Posterior vena cava (tissue), 2 donors: ENCODE data around the gene ZNF592. TPM values are rescaled to one million over a fixed set of nuclear protein-coding genes. Genes with fewer than 3 reads are reported as not detected.

Experiments
- DNase-seq: peaks from one replicate; pipeline ENCODE4 v3.0.0-alpha.2; 2020; ENCODE audit warnings: low spot score
- intact Hi-C, 2 donors: fragments of 100-400 bp; cut with DNase I; formaldehyde crosslinking; loops; one replicate each; pipeline versions ENCODE4 v1.14.1 to v1.14.2; 2022 to 2023
- total RNA-seq, 2 donors: library from RNA; stranded (reverse); fragmentation: NEBNext Ultra II Directional; extraction: Animal tissue kit (Norgen Biotek cat#: 25700); gene quantifications; one replicate each; pipeline ENCODE4 v1.2.1, GENCODE V29; 2021
- donor health status: DM: yes; HTN: yes; CAD: no.
- donor health status: DM: yes; HTN: yes; CAD: no.

ZNF592 gene
- total RNA-seq, 2 donors from 2014 or later: 21.3 to 21.8 TPM

- intact Hi-C loops: no loop called here
- DNase-seq: no peak
Measured at GRCh38 chr15:84799511-84800187, 51.3 kb downstream of the ZNF592 start.

- intact Hi-C loops: no loop called here
- DNase-seq: no peak
Measured at GRCh38 chr15:84800365-84800806, 52.0 kb downstream of the ZNF592 start.

GRCh38 chr15:84804005-84804900, 55.9 kb downstream of the ZNF592 start:
- no peak for DNase-seq
- intact Hi-C loops: no loop called here

DNA sequence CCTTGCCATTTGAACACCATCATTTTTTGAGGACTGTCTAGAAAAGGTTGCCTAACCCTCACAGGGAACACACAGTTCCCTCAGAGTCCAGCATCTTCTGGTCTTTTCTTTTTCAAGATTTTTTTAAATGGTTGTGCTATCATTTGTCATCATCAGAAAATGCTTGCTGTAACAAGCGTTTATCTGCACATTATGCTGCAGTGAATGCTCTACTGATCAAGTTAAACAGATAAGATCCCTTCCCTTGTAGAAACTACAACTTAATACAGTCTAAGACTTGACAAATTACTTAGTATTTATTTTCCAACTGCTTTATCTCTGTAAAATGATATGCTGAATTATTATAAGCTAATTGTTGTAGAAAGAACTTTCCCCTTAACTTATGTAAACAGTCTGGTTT, 56.8 kb downstream of the ZNF592 start:
- intact Hi-C loops: no loop called here
- no peak for DNase-seq

DNA sequence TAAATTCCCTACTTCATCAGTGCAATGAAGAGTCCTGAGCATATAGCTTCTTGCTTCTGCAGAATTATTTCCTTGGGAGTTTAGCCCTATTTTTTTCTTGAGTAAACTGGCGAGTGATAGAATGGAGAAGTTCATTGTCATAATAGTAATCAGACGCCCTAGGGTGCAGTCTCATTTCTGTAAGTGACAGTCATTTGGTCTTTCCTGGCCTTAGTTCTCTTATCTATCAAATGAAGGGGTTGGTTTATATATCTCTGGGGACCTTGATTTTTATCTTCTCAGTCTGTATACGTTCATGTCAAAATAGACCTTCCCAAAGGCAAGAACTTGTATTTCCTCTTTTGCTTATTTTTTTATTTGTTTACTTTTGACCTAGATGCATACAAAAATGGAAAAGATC, 58.8 kb downstream of the ZNF592 start:
- DNase-seq: no peak
- intact Hi-C loops: no loop called here

- DNase-seq: no peak
- intact Hi-C loops: no loop called here
Measured at GRCh38 chr15:84810073-84810840, 61.9 kb downstream of the ZNF592 start.

DNA sequence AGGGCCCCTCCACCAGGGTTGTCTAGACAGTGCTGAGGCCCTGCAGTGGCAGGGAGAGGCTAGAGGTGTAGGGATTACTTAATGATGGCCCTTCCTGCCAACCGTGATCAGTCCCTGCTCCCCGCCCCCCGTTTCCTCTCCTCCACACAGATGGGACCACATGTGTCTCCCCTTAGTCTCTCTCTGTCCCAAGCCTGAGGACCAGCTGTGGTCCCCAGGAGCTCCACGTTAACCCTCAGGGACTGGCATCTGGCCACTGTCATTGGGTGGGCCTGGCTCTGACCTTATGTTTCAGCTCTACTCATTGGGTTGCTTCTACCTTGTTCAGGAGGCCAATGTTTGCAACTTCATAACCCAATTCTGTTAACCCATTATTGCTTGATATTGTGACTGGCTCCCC, 62.8 kb downstream of the ZNF592 start:
- intact Hi-C loops: no loop called here
- DNase-seq: no peak

GRCh38 chr15:84811828-84812227, 63.4 kb downstream of the ZNF592 start:
- intact Hi-C loops: no loop called here
- DNase-seq: no peak

DNA sequence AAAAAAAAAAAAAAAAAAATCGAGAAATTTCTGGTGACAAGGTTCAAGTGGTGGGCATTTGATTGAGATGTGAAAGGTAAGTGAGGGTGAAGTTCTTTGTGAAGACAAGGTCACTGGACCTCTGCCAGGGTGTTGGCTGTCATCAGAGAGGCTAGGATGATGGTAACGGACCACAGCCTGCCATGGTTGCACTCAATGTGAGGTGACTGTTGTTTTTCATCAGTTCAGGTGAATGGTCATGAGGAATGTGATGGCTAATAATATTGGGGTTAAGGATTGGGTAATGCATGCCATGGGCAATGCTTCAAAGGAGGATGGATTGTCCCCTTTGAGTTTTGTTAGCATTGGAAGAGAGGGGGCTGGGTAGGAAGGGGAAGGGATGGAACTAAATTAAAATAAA, 64.5 kb downstream of the ZNF592 start:
- DNase-seq: no peak
- intact Hi-C loops: no loop called here

DNA sequence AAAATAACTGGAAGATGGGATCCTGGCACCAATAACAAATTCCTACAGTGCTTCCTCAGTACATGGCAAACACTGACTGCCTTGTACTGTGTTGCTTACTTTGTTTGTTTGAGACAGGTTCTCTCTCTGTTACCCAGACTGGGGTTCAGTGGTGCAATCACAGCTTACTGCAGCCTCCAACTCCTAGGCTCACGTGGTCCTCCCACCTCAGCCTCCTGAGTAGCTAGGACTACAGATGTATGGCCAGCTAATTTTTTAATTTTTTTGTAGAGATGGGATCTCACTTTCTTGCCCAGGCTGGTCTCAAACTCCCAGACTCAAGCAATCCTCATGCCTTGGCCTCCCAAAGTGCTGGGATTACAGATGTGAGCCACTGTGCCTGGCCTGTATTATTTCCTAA, 65.0 kb downstream of the ZNF592 start:
- intact Hi-C loops: no loop called here
- DNase-seq: no peak

- intact Hi-C loops: no loop called here
- DNase-seq: no peak
Measured at GRCh38 chr15:84813931-84814330, 65.5 kb downstream of the ZNF592 start.

DNA sequence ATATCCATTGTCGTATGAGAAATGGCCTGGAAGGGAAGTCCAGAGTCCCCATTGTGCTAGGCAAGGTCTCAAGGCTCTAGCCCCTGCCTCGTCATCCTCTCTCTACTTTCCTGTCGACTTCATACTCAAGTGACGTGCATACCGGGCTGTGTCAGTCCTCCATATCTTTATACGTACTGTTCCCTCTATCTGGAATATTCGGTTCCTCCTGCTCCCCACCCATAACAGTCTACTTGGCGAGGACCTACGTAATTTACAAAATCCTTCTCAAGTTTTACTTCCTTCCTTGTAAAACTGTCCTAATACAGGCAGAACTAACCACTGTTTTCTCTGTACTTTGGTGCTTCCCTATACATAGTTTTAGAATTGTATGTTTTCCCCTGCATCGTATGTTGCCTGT, 66.5 kb downstream of the ZNF592 start:
- intact Hi-C loops: no loop called here
- DNase-seq: no peak

- intact Hi-C loops: no loop called here
- DNase-seq: no peak
Measured at GRCh38 chr15:84816694-84817465, 68.5 kb downstream of the ZNF592 start, which contains the start of gene ALPK3. Gene ALPK3, plus strand, starts transcription at chr15:84817356. Its CDS starts 97 bp downstream, at chr15:84817453.

- intact Hi-C loops: no loop called here
- no peak for DNase-seq
Measured at GRCh38 chr15:84817466-84818081, 69.2 kb downstream of the ZNF592 start.

DNA sequence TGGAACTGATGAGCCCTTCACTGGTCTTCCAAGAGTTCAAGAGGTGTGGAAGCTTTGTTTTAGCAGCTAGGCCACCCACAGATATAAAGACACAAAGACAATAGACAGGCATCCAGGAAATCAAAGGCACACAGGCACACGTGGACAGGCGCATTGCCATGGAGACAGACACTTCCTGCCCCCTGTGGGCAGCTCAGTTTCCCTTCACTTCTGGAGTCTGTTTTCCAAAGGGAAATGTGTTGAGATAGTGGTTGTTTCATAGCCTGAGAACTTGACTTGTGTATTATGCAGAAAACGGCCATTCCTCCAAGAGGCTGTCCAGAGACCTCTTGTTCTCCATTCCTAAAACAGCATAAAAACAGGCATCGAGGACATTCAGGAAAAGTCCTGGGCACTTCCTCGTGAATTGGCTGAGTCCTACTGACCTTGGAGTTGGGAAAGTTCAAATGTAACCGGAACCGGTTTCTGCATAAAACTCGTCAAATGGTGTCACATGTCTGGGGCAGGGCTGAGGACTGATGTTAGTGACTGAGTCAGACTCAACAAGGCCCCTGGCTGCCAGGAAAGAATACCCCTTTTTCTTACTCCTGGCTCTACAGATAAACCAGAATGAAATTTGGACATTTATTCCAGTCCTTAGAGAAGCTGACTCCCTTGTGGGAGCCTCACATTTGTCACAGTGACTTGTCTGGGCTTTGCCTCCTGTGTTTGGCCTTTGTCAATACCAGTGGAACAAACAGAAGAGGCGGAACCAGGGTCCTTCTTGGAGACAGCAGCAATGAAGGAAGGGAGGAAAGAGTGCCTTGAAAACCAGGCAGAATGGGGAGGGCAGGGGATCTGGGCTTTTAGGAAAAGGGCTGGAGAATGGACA, 70.1 kb downstream of the ZNF592 start:
- intact Hi-C loops: no loop called here
- no peak for DNase-seq

GRCh38 chr15:84819291-84819768, 70.9 kb downstream of the ZNF592 start:
- intact Hi-C loops: no loop called here
- DNase-seq: no peak

DNA sequence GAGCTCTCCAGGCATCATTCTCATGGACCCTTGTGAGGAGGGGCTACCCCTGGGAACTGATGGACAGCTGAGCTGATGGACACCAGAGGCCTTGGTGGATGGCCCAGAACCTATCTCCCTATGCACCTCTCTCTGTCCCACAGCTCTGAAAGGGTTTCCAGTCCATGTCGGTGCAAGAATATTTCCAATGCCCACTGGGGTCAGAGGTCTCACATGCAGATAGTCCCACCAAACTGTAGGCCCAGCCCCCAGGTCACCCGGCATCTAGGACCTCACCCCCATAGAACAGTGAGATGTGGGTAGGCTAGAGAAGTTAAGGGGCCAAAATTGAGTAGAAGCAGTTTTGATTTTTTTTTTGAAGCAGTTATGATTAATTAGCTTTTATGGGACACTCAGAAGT, 71.4 kb downstream of the ZNF592 start:
- intact Hi-C loops: loop anchor here in 1 of 2 donors (10.0 kb wide), 1 partner anchor 225 kb away; no protein-coding TSS in a partner anchor
- DNase-seq: no peak
